Measurements from ENCODE around the gene MYO1D.

Gene MYO1D

GRCh38 chr17:32865141-32865540 is 11.8 kb downstream of the MYO1D start (continued):
- no peak for TF ChIP-seq ZFP30 (CRISPR knock-in tag; IDR thresholded peaks at IDR 0.05)
- TF ChIP-seq ARNTL (CRISPR knock-in tag; IDR thresholded peaks at IDR 0.05; ENCODE audit: borderline replicate concordance, low read depth) = no peak

DNA sequence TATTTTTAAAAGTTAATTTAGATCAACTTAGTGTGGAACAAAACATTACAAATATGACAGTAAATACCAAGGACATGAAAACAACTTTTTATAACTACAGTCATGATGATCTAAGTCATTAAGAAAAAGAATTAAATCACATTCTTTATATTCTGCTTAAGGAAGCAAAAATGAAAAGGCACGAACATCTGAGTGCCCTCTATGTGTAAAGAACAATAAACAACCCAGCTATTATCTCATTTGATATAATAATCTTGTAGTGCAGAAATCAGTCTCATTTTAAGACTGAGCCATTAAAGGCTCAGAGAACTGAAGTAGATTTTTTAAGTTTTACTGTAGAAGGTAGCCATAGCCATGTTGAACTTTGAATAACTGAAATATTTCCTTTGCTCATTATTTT is 13.4 kb downstream of the MYO1D start:
- TF ChIP-seq, protein P1, sequence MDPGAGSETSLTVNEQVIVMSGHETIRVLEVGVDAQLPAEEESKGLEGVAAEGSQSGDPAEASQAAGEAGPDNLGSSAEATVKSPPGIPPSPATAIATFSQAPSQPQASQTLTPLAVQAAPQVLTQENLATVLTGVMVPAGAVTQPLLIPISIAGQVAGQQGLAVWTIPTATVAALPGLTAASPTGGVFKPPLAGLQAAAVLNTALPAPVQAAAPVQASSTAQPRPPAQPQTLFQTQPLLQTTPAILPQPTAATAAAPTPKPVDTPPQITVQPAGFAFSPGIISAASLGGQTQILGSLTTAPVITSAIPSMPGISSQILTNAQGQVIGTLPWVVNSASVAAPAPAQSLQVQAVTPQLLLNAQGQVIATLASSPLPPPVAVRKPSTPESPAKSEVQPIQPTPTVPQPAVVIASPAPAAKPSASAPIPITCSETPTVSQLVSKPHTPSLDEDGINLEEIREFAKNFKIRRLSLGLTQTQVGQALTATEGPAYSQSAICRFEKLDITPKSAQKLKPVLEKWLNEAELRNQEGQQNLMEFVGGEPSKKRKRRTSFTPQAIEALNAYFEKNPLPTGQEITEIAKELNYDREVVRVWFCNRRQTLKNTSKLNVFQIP (CRISPR knock-in tag; IDR thresholded peaks at IDR 0.05; ENCODE audit: borderline replicate concordance, low read depth) = no peak
- no peak for TF ChIP-seq ARNTL (CRISPR knock-in tag; IDR thresholded peaks at IDR 0.05; ENCODE audit: borderline replicate concordance, low read depth)
- TF ChIP-seq ZNF565 (CRISPR knock-in tag; conservative IDR thresholded peaks at IDR 0.05; ENCODE audit: low read depth) = no peak
- no peak for TF ChIP-seq RARB (CRISPR knock-in tag; IDR thresholded peaks at IDR 0.05)
- TF ChIP-seq, protein P2, sequence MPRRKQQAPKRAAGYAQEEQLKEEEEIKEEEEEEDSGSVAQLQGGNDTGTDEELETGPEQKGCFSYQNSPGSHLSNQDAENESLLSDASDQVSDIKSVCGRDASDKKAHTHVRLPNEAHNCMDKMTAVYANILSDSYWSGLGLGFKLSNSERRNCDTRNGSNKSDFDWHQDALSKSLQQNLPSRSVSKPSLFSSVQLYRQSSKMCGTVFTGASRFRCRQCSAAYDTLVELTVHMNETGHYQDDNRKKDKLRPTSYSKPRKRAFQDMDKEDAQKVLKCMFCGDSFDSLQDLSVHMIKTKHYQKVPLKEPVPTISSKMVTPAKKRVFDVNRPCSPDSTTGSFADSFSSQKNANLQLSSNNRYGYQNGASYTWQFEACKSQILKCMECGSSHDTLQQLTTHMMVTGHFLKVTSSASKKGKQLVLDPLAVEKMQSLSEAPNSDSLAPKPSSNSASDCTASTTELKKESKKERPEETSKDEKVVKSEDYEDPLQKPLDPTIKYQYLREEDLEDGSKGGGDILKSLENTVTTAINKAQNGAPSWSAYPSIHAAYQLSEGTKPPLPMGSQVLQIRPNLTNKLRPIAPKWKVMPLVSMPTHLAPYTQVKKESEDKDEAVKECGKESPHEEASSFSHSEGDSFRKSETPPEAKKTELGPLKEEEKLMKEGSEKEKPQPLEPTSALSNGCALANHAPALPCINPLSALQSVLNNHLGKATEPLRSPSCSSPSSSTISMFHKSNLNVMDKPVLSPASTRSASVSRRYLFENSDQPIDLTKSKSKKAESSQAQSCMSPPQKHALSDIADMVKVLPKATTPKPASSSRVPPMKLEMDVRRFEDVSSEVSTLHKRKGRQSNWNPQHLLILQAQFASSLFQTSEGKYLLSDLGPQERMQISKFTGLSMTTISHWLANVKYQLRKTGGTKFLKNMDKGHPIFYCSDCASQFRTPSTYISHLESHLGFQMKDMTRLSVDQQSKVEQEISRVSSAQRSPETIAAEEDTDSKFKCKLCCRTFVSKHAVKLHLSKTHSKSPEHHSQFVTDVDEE (CRISPR knock-in tag; IDR thresholded peaks at IDR 0.05) = no peak
- no peak for TF ChIP-seq CSDC2 (CRISPR knock-in tag; IDR thresholded peaks at IDR 0.05)
- no peak for TF ChIP-seq ZC3H10 (CRISPR knock-in tag; IDR thresholded peaks at IDR 0.05)
- no peak for TF ChIP-seq ZFP30 (CRISPR knock-in tag; IDR thresholded peaks at IDR 0.05)
- no peak for TF ChIP-seq SNAI2 (CRISPR knock-in tag; IDR thresholded peaks at IDR 0.05)
- no peak for TF ChIP-seq ZNF70 (CRISPR knock-in tag; IDR thresholded peaks at IDR 0.05)

DNA sequence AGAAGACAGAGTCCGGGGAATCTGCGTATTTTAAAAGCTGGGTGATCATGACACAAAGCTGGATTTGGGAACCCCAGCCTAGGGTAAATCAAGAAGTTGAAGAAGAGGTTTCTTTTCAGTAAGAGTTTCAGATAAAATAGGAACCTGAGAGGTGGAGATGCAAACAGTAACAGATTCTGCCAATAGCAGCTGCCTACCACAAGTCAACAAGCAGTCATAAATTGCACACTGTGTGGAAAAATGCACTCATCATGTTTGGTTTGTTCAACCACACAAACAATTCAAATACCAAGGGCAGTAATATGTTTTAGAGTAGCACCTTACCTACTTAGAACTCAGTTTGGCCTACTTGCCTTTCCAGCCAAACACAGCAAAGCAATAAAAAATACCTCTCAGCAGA is 14.0 kb downstream of the MYO1D start:
- TF ChIP-seq, protein P1 (CRISPR knock-in tag; IDR thresholded peaks at IDR 0.05; ENCODE audit: borderline replicate concordance, low read depth) = no peak
- no peak for TF ChIP-seq ZNF565 (CRISPR knock-in tag; conservative IDR thresholded peaks at IDR 0.05; ENCODE audit: low read depth)
- no peak for TF ChIP-seq PPARA (CRISPR knock-in tag; IDR thresholded peaks at IDR 0.05; ENCODE audit: borderline replicate concordance)
- TF ChIP-seq, protein P2 (CRISPR knock-in tag; IDR thresholded peaks at IDR 0.05) = no peak
- TF ChIP-seq ZNF70 (CRISPR knock-in tag; IDR thresholded peaks at IDR 0.05) = no peak
- no peak for TF ChIP-seq ZC3H10 (CRISPR knock-in tag; IDR thresholded peaks at IDR 0.05)
- no peak for TF ChIP-seq CSDC2 (CRISPR knock-in tag; IDR thresholded peaks at IDR 0.05)
- TF ChIP-seq BACH2 (CRISPR knock-in tag; IDR thresholded peaks at IDR 0.05; ENCODE audit: borderline replicate concordance) = no peak
- no peak for TF ChIP-seq PATZ1 (CRISPR knock-in tag; IDR thresholded peaks at IDR 0.05; ENCODE audit: borderline replicate concordance)
- ATAC-seq = no peak

More for the DNA sequence above, 13.4 kb downstream of the MYO1D start:
- ATAC-seq = no peak

DNA sequence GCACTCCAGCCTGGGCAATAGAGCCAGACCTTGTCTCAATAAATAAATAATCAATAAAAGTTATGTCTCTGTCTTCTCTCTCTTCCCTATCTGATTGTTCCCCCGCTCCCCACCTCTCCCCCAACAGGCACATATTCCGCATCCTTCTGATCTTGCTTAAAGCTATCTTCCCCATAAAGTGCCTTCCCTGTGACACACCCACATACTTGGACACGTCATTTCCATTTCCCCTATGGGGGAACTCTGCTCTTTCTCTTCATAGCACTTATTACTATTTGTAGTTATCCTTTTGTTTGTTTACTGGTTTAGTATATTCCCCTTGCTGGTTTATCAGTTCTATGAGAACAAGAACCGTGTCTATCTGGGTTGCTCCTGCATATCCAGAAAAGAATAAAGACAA is 14.9 kb downstream of the MYO1D start:
- no peak for ATAC-seq
- no peak for TF ChIP-seq SNAI2 (CRISPR knock-in tag; IDR thresholded peaks at IDR 0.05)
- no peak for TF ChIP-seq GLIS3 (CRISPR knock-in tag; IDR thresholded peaks at IDR 0.05)
- no peak for TF ChIP-seq PATZ1 (CRISPR knock-in tag; IDR thresholded peaks at IDR 0.05; ENCODE audit: borderline replicate concordance)
- TF ChIP-seq ZNF8 (CRISPR knock-in tag; IDR thresholded peaks at IDR 0.05) = no peak
- no peak for TF ChIP-seq TCF4 (CRISPR knock-in tag; IDR thresholded peaks at IDR 0.05; ENCODE audit: borderline replicate concordance)
- TF ChIP-seq, protein P3, sequence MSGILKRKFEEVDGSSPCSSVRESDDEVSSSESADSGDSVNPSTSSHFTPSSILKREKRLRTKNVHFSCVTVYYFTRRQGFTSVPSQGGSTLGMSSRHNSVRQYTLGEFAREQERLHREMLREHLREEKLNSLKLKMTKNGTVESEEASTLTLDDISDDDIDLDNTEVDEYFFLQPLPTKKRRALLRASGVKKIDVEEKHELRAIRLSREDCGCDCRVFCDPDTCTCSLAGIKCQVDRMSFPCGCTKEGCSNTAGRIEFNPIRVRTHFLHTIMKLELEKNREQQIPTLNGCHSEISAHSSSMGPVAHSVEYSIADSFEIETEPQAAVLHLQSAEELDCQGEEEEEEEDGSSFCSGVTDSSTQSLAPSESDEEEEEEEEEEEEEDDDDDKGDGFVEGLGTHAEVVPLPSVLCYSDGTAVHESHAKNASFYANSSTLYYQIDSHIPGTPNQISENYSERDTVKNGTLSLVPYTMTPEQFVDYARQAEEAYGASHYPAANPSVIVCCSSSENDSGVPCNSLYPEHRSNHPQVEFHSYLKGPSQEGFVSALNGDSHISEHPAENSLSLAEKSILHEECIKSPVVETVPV (CRISPR knock-in tag; IDR thresholded peaks at IDR 0.05) = no peak
- TF ChIP-seq CSDC2 (CRISPR knock-in tag; IDR thresholded peaks at IDR 0.05) = no peak
- TF ChIP-seq ZC3H10 (CRISPR knock-in tag; IDR thresholded peaks at IDR 0.05) = no peak
- TF ChIP-seq PPARA (CRISPR knock-in tag; IDR thresholded peaks at IDR 0.05; ENCODE audit: borderline replicate concordance) = no peak
